WTC11 (cell line): ENCODE results near the gene CELF2. TPM values are rescaled to one million over a fixed set of nuclear protein-coding genes. Genes with fewer than 3 reads are reported as not detected.

Experiments used
- ATAC-seq: fragments of 200-7000 bp; cut with Tn5 transposase; 2 replicates; pipeline ENCODE4 v1.10.0; 2021; ENCODE audit warnings: mild to moderate bottlenecking, moderate library complexity
- CTCF ChIA-PET: fragments of 300-600 bp; sonication (Branson Sonifier 250); formaldehyde crosslinking; loops from one replicate; lab custom pipeline; 2021; ENCODE audit warnings: antibody characterized with exemption; lab: Charles Lee
- POLR2A ChIA-PET: fragments of 350-600 bp; sonication (Branson Sonifier 250); formaldehyde crosslinking; loops from one replicate; lab custom pipeline; 2021; ENCODE audit warnings: antibody characterized with exemption; lab: Charles Lee
- DNase-seq: peaks from one replicate; pipeline ENCODE4 v3.0.0; 2021; ENCODE audit warnings: low spot score
- H3K27ac Mint-ChIP-seq: 2 replicates; pipeline ENCODE4 v1.8.0; 2021; ENCODE audit warnings: mixed read lengths
- H3K27me3 Mint-ChIP-seq: 2 replicates; pipeline ENCODE4 v1.8.0; 2021; ENCODE audit warnings: low read depth, mild to moderate bottlenecking, moderate library complexity, mixed read lengths
- H3K36me3 Mint-ChIP-seq: 2 replicates; pipeline ENCODE4 v1.8.0; 2021; ENCODE audit warnings: mixed read lengths
- H3K4me1 Mint-ChIP-seq: 2 replicates; pipeline ENCODE4 v1.8.0; 2022; ENCODE audit warnings: mixed read lengths
- H3K4me3 Mint-ChIP-seq: 2 replicates; pipeline ENCODE4 v1.8.0; 2021; ENCODE audit warnings: mild to moderate bottlenecking, moderate library complexity, mixed read lengths
- H3K9me3 Mint-ChIP-seq: 2 replicates; pipeline ENCODE4 v1.8.0; 2021; ENCODE audit warnings: mixed read lengths
- AFF4 ChIP-seq: sonication (generic); formaldehyde crosslinking; IDR thresholded peaks from 2 replicates; pipeline ENCODE4 v1.8.1; 2023; ENCODE audit warnings: mild to moderate bottlenecking, missing genetic modification reagents, borderline replicate concordance
- ARID4B ChIP-seq: sonication (generic); formaldehyde crosslinking; IDR thresholded peaks from 2 replicates; pipeline ENCODE4 v1.8.0; 2023; ENCODE audit warnings: missing genetic modification reagents, mild to moderate bottlenecking, borderline replicate concordance
- CREB1 ChIP-seq: sonication (generic); formaldehyde crosslinking; IDR thresholded peaks from 2 replicates; pipeline ENCODE4 v1.8.0; 2023; ENCODE audit warnings: mild to moderate bottlenecking, missing genetic modification reagents
- CREM ChIP-seq: sonication (generic); formaldehyde crosslinking; IDR thresholded peaks from 2 replicates; pipeline ENCODE4 v1.8.1; 2022; ENCODE audit warnings: mild to moderate bottlenecking, missing genetic modification reagents, moderate library complexity
- ETV6 ChIP-seq: sonication (generic); formaldehyde crosslinking; IDR thresholded peaks from 2 replicates; pipeline ENCODE4 v1.8.1; 2022; ENCODE audit warnings: mild to moderate bottlenecking, missing genetic modification reagents
- FOXK1 ChIP-seq: sonication (generic); formaldehyde crosslinking; IDR thresholded peaks from 2 replicates; pipeline ENCODE4 v1.8.0; 2022; ENCODE audit warnings: mild to moderate bottlenecking, moderate library complexity, missing genetic modification reagents
- FOXP4 ChIP-seq: sonication (generic); formaldehyde crosslinking; IDR thresholded peaks from 2 replicates; pipeline ENCODE4 v1.8.0; 2022; ENCODE audit warnings: mild to moderate bottlenecking, missing genetic modification reagents
- IRF1 ChIP-seq: sonication (generic); formaldehyde crosslinking; IDR thresholded peaks from 2 replicates; pipeline ENCODE4 v1.8.0; 2023; ENCODE audit warnings: missing genetic modification reagents
- KAT7 ChIP-seq: sonication (generic); formaldehyde crosslinking; IDR thresholded peaks from 2 replicates; pipeline ENCODE4 v1.8.1; 2023; ENCODE audit warnings: missing genetic modification reagents, mild to moderate bottlenecking, borderline replicate concordance
- NFYB ChIP-seq: sonication (generic); formaldehyde crosslinking; conservative IDR thresholded peaks from 2 replicates; pipeline ENCODE4 v1.8.0; 2022; ENCODE audit warnings: low read depth, missing genetic modification reagents
- NR2C2 ChIP-seq: sonication (generic); formaldehyde crosslinking; IDR thresholded peaks from 2 replicates; pipeline ENCODE4 v1.8.0; 2022; ENCODE audit warnings: mild to moderate bottlenecking, missing genetic modification reagents
- PREB ChIP-seq: sonication (generic); formaldehyde crosslinking; IDR thresholded peaks from 2 replicates; pipeline ENCODE4 v1.8.1; 2022; ENCODE audit warnings: mild to moderate bottlenecking, missing genetic modification reagents, moderate library complexity, borderline replicate concordance
- PRRX2 ChIP-seq: fragments of 250-450 bp; sonication (Bioruptor Pico); IDR thresholded peaks from 2 replicates; pipeline ENCODE4 v1.8.0; 2021; ENCODE audit warnings: mild to moderate bottlenecking
- USF1 ChIP-seq: sonication (generic); formaldehyde crosslinking; IDR thresholded peaks from 2 replicates; pipeline ENCODE4 v1.8.0; 2022; ENCODE audit warnings: mild to moderate bottlenecking, missing genetic modification reagents
- ZBTB43 ChIP-seq: sonication (generic); formaldehyde crosslinking; IDR thresholded peaks from 2 replicates; pipeline ENCODE4 v1.8.1; 2023; ENCODE audit warnings: mild to moderate bottlenecking, missing genetic modification reagents
- ZMAT4 ChIP-seq: fragments of 250-450 bp; sonication (Bioruptor Pico); IDR thresholded peaks from 2 replicates; pipeline ENCODE4 v1.9.0; 2021; ENCODE audit warnings: mild to moderate bottlenecking
- ZNF317 ChIP-seq: sonication (generic); formaldehyde crosslinking; IDR thresholded peaks from 2 replicates; pipeline ENCODE4 v1.8.1; 2023; ENCODE audit warnings: low read depth, mild to moderate bottlenecking, moderate library complexity, missing genetic modification reagents, borderline replicate concordance
- ZNF423 ChIP-seq: fragments of 250-450 bp; sonication (Bioruptor Pico); IDR thresholded peaks from 2 replicates; pipeline ENCODE4 v2.1.2; 2022; ENCODE audit warnings: mild to moderate bottlenecking, moderate library complexity
- ZNF512 ChIP-seq: sonication (generic); formaldehyde crosslinking; IDR thresholded peaks from 2 replicates; pipeline ENCODE4 v1.8.1; 2022; ENCODE audit warnings: missing genetic modification reagents, borderline replicate concordance
- total RNA-seq: library from RNA; stranded (reverse); gene quantifications from 3 replicates; pipeline ENCODE4 v1.2.3, GENCODE V29; 2021

CELF2 gene
- total RNA-seq, 1 experiment from 2014 or later: 24.6 TPM

GRCh38 chr10:11381511-11381910 lies 363.8 kb downstream of the CELF2 start (continued):
- no peak for TF ChIP-seq ZBTB43 (CRISPR knock-in tag)
- no peak for TF ChIP-seq KAT7 (CRISPR knock-in tag)
- TF ChIP-seq ZNF423: no peak
- no peak for TF ChIP-seq CREB1 (CRISPR knock-in tag)
- no peak for TF ChIP-seq FOXK1
- TF ChIP-seq ZNF512: no peak
- TF ChIP-seq ETV6 (CRISPR knock-in tag): no peak
- no peak for TF ChIP-seq IRF1 (CRISPR knock-in tag)
- TF ChIP-seq ARID4B (CRISPR knock-in tag): no peak
- no peak for TF ChIP-seq PRRX2 (CRISPR knock-in tag)
- TF ChIP-seq NR2C2 (CRISPR knock-in tag): no peak
- TF ChIP-seq PREB (CRISPR knock-in tag): no peak
- no peak for TF ChIP-seq ZNF317
- TF ChIP-seq ZMAT4 (CRISPR knock-in tag): no peak
- TF ChIP-seq USF1 (CRISPR knock-in tag): no peak
- TF ChIP-seq, all 79 proteins: peak for 0

- peaks cover 6% of the 10 kb centered on the region; the same call in 1 of the 2 replicates for H3K9me3 Mint-ChIP-seq
- H3K27ac Mint-ChIP-seq: no peak overlapping the region
- no peaks in the 10 kb centered on the region for H3K36me3 Mint-ChIP-seq
- peaks cover 12% of the 10 kb centered on the region for H3K4me1 Mint-ChIP-seq
- no peak for DNase-seq
- no peak overlapping the region for H3K4me3 Mint-ChIP-seq
- no peak for ATAC-seq
- POLR2A ChIA-PET: no interaction called here
- no peaks in the 10 kb centered on the region; the same call in 1 of the 2 replicates for H3K27me3 Mint-ChIP-seq
- CTCF ChIA-PET: no interaction called here
- no peak for TF ChIP-seq ETV6 (CRISPR knock-in tag)
- no peak for TF ChIP-seq PREB (CRISPR knock-in tag)
- no peak for TF ChIP-seq CREM
- no peak for TF ChIP-seq NFYB
- no peak for TF ChIP-seq AFF4 (CRISPR knock-in tag)
- TF ChIP-seq FOXP4 (CRISPR knock-in tag): no peak
Observed at GRCh38 chr10:11382187-11382586, 364.5 kb downstream of the CELF2 start.
